Measurements from ENCODE around the gene FMN2.

DNA sequence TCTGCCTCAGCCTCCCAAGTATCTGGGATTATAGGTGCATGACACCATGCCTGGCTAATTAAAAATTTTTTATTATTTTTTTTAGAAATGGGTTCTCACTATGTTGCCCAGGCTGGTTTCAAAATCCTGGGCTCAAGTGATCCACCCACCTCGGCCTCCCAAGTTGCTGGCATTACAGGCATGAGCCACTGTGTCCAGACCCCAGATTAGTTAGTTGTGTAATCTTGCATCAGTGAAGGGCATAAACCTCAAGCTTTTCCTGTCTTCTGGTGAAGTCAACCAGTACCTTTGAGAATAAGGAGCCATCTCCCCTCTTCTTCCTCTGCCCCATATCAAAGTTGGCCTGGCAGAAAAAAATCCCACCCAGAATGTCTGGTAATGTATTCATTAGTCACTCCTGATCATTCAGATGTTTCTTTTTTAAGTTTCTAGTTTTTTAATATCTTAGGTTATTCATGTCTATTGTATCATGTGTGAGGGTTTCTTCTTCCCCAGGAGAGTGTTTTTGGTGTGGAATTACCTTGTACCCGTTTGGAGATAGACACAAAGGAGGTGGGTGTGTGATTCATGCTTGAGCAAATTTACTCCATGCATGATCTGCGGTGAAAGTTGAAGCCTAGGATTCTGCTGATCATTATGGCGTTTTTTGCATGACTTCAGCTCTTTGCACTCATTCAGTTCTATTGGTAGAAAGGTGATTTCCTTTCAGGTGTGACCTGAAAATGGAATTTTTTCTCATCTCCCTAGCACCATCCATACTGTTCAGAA is 144.0 kb downstream of the FMN2 start:
- TF ChIP-seq, protein P1, sequence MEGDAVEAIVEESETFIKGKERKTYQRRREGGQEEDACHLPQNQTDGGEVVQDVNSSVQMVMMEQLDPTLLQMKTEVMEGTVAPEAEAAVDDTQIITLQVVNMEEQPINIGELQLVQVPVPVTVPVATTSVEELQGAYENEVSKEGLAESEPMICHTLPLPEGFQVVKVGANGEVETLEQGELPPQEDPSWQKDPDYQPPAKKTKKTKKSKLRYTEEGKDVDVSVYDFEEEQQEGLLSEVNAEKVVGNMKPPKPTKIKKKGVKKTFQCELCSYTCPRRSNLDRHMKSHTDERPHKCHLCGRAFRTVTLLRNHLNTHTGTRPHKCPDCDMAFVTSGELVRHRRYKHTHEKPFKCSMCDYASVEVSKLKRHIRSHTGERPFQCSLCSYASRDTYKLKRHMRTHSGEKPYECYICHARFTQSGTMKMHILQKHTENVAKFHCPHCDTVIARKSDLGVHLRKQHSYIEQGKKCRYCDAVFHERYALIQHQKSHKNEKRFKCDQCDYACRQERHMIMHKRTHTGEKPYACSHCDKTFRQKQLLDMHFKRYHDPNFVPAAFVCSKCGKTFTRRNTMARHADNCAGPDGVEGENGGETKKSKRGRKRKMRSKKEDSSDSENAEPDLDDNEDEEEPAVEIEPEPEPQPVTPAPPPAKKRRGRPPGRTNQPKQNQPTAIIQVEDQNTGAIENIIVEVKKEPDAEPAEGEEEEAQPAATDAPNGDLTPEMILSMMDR (IDR thresholded peaks at IDR 0.05), result no peak
- TF ChIP-seq E2F6 (IDR thresholded peaks at IDR 0.05; ENCODE audit: borderline replicate concordance, low read depth), result no peak
